ENCODE data around the gene TEX19. TPM values are rescaled to one million over a fixed set of nuclear protein-coding genes. Genes with fewer than 3 reads are reported as not detected.
"Not testable (repeated sequence)": the region's sequence is repeated elsewhere in the genome, so short reads cannot be mapped to it uniquely, and the experiment has no call there.

The TEX19 gene
- total RNA-seq, 1 experiment from 2014 or later, result 1.4 TPM

DNA sequence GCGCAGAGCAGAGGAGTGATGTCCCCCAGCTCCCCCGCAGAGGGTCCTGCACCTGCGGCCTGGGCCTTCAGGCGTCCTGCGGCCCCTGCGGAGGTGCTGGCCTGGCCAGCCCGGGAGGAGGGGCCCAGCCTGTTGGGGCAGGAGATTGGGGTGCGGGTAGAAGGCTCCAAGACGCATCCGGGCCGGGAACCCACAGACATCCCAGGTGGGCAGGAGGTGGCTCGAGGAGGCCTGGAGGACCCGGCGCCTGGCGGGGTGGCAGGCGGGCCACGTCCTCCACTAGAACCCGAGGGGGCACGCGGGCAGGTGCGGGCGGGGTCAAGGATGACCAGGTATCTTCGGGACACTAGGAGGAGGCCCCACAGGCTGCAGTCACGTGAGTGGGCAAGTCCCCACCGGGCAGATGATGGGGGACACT lies 24.8 kb upstream of the TEX19 start:
- DNase-seq (ENCODE audit: low read depth), result no peak

DNA sequence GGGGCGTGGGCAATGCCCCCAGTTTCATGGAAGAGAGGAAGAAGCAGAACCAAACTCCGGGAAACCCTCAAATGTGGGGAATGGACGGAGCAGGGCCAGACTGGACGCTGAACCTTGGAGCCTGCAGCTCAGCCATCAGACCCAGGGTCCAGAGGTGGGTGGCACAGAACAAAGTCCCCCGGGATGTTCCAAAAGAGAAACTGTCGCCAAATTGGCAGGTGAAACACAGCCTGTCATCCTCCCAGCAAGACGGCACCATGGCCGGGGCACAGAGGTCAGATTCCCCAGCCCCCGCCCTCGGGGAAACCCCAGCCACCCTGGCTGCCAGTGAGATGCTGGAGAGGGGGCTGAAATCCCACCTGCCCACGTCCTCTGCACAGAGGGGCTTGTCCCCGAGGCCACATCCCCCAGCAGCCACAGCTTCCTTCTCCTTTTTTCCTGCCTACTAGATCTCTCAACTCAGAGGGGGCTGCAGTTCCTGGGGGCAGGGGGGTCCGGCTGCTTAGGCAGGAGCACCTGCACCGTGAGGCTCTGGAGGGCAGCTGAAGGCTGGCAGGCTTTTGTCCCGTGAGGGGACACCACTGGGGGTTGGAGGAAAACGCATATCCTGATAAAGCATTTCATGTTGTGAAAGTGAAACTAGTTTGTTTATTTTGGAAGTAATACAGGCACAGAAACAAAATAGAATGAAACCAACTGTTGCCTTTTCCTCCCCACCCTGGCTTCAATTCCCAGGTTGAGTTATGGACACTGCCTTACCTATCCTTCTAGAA lies 24.2 kb upstream of the TEX19 start:
- no peak for DNase-seq (ENCODE audit: low read depth)

DNA sequence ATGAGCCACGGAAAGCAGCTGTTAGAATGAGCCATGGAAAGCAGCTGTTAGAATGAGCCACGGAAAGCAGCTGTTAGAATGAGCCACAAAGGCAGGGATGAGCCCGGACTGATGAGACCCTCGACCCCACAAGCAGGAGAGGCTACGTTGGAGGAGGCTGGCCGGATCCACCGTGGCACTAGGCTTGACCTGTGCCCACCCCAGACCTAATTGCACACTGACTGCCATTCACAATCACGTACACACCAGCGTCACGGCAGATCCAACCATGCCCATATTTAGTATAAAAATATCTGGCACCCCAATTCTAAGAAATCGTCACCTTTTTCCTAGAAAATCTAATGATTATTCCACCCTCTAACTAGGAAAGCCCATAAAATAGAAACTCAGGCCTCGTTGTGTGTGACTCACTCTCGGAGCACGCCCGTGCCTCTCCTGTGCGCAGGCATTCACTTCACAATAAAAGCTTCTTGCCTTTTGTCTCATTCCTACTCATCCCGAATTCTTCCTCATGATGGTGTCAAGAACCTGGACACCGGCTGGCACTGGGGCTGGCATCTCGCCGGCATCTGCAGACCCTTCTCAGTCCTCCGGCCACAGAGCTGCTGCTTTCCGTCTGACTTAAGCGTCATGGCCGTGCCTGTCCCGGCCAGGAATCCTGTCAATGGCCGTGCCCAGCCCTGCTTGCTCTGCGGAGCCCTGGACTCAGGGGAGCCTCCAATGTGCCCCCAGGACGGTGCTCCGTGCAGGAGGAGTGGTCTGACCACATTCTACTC lies 20.0 kb upstream of the TEX19 start:
- peak; percentile 90 for DNase-seq (ENCODE audit: low read depth)

DNA sequence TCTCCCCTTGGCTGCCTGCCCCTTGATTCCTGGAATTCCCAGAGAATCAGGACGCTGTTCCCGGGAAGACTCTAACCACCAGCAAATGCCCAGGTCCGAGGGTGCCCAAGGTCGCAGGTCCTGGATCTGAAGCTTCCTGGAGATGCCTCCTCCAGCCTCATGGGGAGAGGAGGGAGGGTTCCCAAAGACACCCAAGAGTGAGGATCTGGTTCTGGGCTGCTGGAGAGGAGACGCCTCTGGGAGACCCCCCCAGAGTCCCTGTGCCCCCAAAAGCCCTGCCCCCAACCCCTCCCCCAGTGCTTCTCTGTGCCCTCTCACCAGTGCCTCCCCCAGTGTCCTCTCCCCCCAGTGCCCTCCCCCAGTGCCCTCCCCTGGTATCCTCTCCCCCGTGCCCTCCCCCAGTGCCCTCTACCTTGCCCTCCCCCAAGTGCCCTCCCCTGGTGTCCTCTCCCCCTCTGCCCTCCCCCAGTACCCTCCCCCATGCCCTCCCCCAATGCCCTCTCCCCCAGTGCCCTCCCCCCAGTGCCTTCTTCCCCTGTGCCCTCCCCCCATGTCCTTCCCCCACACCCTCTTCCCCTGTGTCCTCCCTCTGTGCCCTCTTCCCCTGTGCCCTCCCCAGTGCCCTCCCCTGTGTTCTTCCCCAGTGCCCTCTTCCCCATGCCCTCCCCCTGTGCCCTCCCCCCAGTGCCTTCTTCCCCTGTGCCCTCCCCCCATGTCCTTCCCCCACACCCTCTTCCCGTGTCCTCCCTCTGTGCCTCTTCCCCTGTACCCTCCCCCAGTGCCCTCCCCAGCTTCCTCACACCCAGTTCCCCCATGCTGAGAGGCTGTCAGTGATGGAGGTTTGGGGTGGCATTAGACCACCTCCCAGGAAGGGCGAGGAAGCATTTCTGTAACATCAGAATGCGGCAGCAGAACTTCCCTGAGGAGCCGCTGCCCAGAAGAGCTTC lies 19.1 kb upstream of the TEX19 start:
- DNase-seq (ENCODE audit: low read depth), result no peak

DNA sequence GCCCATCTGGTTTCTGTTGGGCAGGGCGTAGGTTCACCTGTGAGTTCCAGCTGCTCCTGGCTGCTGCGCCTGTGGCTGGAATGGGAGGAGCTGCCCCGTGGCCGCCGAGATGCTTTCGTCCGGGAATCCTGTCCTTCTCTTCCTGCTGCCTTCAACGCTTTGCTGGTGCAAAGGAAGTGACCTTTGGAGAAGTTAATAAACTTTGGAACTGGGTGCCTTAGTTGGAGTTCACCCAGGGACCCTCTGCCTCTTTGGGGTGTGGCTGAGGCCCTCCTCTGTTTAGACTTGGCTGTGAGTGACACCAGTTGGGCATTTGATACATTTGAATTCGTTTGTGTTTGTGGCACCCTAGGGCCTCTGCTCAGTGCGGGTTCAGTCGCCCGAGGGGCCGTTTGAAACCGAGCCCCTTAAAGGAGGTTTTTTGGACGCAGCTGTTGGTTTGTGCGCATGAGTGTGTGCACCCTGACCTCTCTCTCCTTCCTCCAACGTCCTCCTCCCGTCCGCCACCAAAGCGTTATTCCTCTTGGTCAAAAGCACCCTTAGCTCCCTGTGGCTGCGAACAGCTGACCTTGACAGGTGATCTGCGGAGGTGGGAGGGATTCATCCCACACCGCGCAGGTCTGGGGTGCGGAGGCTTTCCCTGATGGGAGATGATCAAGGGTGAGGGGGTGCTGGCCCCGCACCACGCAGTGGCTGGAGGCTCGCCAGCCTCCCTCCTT lies 16.5 kb upstream of the TEX19 start:
- no peak for DNase-seq (ENCODE audit: low read depth)

DNA sequence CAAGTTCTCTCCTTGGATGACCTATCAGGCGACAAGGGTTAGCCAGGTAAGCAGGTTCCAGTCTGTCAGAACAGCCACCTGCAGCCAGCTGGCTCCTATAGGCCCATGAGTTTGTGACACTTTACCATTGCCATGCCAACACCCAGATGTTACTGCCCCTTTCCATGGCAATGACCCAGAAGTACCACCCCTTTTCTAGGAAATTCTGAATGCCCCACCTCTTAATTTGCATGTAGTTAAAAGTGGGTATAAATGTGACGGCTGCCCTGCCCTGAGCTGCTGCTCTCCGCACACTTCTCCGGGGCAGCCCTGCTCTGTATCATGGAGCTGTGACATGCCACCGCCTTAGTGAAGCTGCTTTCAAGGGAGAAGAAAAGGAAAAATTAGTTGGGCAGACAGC lies 15.5 kb upstream of the TEX19 start:
- no peak for DNase-seq (ENCODE audit: low read depth)

DNA sequence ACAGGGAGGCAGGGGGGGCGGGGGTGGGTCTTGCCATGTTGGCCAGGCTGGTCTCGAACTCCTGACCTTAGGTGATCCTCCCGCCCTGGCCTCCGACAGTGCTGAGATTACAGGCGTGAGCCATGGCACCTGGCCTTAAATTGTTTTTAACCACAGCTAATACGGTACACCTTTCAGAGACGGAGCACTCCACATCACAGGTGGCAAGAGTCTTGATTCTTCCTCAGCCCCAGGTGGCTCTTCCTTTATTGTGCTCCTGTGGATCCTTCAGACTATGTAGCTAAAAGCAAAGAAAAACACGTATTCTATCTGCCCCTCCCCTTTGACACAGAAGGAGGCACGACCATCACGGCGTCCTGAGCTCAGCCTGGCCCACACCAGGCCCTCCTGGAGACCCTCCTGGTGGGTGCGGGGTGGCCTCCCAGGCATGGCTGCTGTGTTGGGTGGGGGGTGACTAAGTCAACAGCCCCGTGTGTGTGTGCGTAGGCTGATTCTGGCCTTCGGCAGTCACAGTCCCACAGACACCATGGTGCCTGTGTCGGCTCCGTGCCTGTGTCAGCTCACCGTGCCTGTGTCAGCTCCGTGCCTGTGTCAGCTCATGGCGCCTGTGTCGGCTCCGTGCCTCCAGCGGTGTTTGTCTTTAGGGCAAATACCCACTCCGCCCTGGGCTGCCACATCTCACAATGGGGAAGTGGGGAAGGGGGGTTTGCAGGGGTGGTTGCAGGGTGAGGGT lies 14.7 kb upstream of the TEX19 start:
- DNase-seq (ENCODE audit: low read depth), result no peak

GRCh38 chr17:82345151-82345976 lies 13.7 kb upstream of the TEX19 start:
- no peak for DNase-seq (ENCODE audit: low read depth)

DNA sequence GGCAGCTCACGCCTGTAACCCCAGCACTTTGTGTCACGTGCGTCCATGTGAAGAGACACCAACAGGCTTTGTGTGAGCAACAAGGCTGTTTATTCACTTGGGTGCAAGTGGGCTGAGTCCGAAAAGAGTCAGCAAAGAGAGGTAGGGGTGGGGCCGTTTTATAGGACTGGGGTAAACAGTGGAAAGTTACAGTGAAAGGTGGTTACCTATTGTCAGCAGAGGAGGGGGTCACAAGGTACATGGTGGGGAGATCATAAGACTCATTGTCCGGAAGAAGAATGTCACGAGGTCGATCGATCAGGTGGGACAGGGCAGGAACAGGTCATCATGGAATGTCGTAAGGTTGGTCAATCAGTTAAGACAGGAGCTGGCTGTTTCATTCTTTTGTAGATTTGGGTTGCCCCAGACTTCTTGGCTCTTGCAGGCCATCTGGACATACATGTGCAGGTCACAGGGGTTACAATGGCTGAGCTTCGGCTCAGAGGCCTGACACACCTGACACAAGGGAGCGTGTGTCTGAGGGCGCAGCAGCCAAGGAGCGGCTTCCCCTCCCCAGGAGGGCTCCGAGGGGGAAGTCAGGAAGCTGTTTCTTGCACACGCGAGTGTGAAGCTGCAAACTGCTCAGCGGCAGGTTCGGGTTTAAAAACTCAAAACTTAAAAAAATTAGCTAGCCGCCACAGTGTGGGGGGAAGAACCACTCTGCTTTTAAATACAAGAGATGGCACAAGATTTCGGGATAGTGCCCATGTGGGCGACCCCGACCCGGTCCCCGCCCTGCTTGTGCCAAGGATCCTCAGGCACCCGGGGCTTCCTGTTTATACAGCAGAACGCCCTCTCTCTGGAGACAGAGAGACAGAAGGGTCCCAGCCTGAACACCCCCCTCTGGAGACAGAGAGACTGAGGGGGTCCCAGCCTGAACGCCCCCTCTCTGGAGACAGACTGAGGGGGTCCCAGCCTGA lies 12.4 kb upstream of the TEX19 start:
- no peak for DNase-seq (ENCODE audit: low read depth)

DNA sequence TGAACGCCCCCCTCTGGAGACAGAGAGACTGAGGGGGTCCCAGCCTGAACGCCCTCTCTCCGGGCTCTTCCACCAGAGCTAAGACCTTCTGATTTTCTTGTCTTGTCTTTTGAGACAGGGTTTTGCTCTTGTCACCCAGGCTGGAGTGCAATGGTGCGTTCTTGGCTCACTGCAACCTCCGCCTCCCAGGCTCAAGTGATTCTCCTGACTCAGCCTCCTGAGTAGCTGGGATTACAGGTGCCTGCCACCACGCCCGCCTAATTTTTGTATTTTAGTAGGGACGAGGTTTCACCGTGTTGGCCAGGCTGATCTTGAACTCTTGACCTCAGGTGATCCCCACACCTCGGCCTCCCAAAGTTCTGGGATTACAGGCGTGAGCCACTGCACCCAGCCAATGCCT lies 11.1 kb upstream of the TEX19 start:
- DNase-seq (ENCODE audit: low read depth), result not testable (repeated sequence)

GRCh38 chr17:82348434-82348833 lies 10.6 kb upstream of the TEX19 start:
- DNase-seq (ENCODE audit: low read depth), result no peak

DNA sequence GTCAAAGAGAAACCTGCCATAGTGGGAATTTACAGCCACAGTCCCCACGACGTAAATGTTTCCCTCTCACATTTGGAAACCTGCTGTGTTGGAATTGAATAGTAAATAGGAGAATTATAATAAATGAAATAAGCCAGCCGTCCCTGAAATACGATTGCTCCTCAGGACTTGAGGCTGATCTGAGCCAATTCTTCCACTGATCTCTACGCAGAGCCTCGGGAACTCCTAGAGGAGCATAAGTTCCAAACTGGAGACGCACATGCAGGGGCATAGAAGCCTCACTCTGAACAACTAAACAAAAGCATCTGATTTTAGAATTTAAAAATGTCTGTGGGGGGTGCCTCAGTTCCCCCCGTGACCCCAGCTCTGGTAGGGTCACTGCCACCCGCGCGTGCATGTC lies 10.2 kb upstream of the TEX19 start:
- no peak for DNase-seq (ENCODE audit: low read depth)

DNA sequence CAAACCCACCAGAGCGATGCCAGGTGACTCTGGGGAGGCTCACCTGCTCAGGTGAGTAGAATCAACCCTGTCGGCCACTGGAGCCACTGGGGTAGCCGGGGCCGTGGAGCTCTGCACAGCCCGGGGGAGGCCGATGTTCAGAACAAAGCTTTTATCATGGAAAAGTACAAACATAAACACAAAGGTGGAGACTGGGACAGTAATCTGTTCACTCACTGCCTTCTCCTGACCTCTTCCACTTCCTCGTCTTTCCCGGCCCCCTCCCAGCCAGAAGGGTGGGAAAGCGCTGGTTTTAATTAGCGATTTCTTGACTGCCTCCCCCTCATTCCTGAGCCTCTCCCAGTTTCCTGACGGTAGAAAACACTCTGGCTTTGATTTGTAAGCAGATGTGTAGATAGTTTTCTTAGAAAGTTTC lies 9.8 kb upstream of the TEX19 start:
- no peak for DNase-seq (ENCODE audit: low read depth)

DNA sequence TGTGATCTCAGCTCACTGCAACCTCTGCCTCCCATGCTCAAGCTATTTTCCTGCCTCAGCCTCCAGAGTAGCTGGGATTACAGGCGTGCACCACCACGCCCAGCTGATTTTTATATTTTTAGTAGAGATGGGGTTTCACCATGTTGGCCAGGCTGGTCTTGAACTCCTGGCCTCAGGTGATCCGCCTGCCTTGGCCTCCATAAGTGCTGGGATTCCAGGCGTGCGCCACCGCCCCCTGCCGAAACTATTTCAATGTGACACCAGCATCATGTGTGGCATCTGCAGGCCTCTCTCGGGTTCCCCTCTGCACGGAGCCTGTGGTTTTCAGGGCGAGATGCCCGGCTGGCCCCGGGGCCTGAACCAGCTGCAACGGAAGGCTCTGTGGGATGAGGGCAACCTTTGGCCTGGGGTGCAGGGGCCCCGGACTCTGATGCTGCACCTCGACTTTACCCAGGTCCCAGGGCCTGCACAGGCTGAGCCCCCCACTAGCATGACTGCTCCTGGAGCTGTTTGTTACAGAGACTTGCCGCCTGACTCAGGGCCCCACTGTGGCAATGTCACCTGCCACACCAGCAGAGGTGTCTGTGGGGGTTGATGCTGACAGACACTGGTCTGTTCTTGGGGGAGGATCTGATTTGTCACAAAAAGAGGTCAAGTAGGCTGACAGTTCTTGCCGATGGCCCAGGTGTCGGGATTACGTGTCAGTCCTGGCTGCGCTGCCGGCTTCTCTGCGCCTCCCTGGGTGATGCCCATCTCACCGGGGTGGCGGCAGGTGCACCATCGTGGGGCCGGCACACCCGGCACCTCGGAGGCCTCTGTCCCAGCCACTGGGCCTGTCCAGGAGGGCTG lies 8.6 kb upstream of the TEX19 start:
- peak; percentile 58 for DNase-seq (ENCODE audit: low read depth)

GRCh38 chr17:82351254-82351712 lies 7.8 kb upstream of the TEX19 start:
- no peak for DNase-seq (ENCODE audit: low read depth)

GRCh38 chr17:82351713-82352488 lies 7.1 kb upstream of the TEX19 start:
- peak; percentile 77 for DNase-seq (ENCODE audit: low read depth)

Measured in HT1080 (cell line).